GM21447 (cell line): ENCODE data around the gene MRPL4.
"Not testable (repeated sequence)": the region's sequence is repeated elsewhere in the genome, so short reads cannot be mapped to it uniquely, and the experiment has no call there.

Experiments
- ATAC-seq: cut with Tn5 transposase; IDR thresholded peaks from one replicate; pipeline ENCODE4 v1.9.1; 2021; ENCODE audit not compliant: unreplicated experiment

MRPL4 gene

DNA sequence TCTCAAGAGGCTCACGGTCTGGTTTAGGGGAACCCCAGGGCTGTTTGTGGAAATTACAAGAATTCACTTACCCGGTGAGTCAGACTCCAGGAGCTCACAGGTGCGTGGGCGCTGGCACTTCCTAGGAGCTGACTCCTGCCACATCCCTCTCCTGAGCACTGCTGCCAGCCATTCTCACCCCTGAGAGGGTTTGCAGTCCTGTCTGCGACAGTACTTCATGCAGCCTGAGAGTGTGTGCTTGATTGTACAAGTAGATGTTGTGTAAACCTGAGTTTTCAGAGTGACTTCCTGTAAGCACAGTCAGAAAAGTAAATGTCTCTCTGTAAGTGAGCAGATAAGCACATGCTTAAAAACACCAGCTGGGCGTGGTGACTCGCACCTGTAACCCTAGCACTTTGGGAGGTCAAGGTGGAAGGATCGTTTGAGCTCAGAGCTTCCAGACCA, 8.1 kb downstream of the MRPL4 start:
- ATAC-seq = no peak

DNA sequence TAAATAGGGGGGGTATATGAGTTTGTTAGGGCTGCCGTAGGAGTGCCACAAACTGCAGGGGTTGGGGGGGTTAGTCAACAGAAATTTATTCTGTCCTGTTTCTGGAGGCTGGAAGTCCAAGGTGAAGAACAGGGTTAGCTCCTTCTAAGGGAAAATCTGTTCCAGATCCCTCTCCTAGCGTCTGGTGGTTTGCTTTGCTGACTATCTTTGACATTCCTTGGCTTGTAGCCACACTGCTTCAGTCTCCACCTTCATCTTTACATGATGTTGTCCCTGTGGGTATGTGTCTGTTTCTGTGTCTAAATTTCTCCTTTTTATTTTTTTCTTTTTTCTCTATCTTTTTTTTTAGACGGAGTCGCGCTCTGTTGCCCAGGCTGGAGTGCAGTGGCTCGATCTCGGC, 10.8 kb downstream of the MRPL4 start:
- no peak for ATAC-seq

- ATAC-seq = no peak
Observed at GRCh38 chr19:10266706-10267105, 14.7 kb downstream of the MRPL4 start.

GRCh38 chr19:10268071-10268470, 16.1 kb downstream of the MRPL4 start:
- ATAC-seq = no peak

GRCh38 chr19:10269333-10270179, 17.5 kb downstream of the MRPL4 start:
- ATAC-seq = peak; percentile 32

GRCh38 chr19:10270180-10270615, 18.2 kb downstream of the MRPL4 start:
- peak; percentile 39 for ATAC-seq

GRCh38 chr19:10270616-10271394, 18.8 kb downstream of the MRPL4 start, which contains the start of gene ICAM1:
Gene ICAM1 (plus strand): TSS chr19:10271120. CDS start chr19:10271160, 40 bp downstream.
- peak; percentile 56 for ATAC-seq

DNA sequence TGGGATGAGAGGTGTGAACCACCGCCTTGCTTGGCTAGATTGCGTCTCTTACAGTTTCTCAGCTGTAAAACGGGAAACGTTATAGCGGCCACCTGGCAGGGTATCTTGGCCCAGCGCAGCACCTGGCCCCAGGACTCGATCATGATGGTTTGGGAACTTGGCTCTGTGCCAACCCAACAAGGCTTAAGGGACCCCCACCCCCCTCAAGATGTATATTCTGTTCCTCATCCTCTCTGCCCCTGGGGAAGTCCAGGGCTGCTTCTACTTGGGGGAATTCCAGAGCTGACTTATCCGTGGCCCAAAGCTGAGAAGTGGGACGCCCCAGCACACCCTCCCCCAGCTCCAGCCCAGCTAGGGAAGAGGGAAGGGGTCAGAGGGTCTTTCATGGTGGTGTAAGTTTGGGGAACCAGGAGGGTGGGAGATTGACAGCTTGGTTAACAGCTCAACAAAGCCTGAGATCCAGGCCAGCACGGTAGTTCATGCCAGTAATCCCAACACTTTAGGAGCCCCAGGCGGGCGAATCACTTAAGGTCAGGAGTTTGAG, 19.6 kb downstream of the MRPL4 start:
- ATAC-seq = peak; percentile 25

GRCh38 chr19:10274589-10274988, 22.6 kb downstream of the MRPL4 start:
- no peak for ATAC-seq

DNA sequence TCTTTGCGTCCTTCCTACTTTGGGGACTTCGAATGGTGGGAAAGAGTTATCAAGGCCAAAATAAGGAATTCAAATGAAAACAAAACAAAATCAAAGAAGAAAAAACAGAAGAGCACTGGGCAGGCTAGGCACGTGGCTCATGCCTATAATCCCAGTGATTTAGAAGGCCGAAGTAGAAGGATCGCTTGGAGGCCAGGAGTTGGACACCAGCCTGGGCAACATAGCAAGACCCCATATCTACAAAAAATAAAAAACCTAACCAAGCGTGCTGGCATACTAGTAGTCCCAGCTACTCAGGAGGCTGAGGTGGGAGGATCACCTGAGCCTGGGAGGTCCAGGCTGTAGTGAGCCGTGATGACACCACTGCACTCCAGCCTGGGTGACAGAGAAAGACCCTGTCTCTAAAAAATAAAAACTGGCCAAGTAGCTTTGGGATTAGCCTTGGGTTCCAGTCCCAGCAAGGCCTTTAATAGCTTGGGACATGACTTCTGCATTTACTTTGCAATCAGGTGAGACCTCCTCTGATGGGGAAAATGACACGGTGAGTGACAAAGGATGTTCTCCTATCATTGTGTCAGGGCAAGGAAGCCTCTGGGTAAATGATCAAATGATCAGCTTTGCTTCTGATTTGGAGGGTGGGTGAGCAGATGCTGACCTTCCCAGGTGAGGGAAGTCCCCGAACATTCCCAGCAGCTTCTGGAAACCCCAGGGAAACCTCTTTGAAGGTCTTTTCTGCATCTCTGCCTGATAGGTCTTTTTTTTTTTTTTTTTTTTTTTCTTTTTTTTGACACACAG, 26.0 kb downstream of the MRPL4 start:
- no peak for ATAC-seq

DNA sequence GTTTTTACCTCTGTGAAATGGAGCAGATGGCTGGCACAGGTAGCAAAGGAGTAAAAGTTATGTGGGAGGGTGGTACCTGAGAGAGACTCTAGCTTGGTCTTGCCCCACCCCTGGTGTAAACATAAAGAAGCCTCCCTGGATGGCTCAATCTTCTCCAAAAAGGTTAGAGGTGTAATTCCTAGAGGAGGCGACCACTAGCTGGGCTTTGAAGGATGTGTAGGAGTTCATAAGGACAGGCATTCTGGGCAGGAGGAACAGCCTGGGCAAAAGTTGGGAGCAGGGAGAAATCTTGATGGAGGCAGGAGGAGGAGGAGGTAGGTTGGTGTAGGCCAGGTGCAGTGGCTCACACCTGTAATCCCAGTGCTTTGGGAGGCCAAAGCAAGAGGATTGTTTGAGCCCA, 26.9 kb downstream of the MRPL4 start:
- ATAC-seq = no peak

DNA sequence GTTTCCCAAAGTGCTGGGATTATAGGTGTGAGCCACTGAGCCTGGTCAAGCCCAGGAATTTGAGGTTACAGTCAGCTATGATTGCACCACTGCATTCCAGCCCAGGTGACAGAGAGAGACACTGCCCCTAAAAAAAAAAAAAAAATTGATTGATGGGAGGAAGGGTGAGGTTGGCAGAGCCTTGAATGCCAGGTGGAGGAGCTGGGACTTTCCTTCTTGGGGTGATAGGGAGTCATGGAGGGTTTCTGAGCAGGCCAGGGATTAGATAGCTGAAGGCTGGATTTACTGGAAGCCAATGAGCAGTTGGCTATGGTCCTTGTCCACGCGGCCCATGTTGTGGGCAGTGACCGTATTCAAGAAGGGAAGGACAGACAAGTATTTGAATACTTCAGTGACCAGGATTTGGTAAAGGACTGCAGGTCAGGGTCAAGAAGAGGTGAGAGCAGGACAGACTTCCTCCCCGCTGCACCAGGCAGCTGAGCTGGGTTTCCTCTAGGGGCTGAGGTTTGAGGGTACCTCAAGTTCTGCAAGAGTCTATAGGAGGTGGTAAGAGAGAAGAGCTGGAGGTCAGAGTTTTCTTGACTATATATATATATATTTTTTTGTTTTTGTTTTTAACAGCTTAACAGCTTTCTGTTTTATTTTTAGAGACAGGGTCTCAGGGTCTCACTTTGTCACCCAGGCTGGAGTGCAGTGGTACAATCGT, 27.9 kb downstream of the MRPL4 start:
- no peak for ATAC-seq

DNA sequence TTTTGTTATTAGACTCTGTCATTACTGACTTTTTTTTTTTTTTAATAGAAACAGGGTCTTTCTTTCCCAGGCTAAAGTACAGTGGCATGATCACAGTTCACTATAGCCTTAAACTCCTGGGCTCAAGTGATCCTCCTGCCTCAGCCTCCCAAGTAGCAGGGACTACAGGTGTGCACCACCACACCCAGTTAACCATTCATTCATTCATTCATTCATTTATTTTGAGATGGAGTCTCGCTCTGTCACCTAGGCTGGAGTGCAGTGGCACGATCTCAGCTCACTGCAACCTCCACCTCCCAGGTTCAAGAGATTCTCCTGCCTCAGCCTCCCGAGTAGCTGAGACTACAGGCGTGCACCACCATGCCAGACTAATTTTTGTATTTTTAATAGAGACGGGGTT, 30.0 kb downstream of the MRPL4 start:
- not testable (repeated sequence) for ATAC-seq

DNA sequence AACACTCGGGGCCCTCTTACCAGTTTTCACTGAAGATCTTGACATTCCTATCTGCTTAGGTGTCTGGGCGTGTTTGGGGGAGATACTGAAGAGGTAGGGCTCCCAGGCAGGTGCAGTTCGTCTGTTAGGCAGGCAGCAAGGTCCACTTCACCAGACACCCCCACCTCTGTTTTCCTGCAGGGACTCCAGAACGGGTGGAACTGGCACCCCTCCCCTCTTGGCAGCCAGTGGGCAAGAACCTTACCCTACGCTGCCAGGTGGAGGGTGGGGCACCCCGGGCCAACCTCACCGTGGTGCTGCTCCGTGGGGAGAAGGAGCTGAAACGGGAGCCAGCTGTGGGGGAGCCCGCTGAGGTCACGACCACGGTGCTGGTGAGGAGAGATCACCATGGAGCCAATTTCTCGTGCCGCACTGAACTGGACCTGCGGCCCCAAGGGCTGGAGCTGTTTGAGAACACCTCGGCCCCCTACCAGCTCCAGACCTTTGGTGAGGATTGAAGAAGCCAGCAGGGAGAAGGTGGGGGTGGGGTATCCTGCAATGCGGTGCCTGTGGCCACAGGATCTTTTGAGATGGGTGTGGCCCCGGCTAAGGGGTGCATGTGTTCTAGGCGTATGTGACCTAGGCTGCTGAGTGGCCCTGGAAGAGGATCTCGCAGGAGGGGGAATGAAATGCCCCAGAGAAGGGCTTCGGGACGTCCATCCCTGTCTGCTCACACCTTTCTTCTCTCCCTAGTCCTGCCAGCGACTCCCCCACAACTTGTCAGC, 31.5 kb downstream of the MRPL4 start:
- ATAC-seq = no peak

GRCh38 chr19:10284065-10284959, 32.3 kb downstream of the MRPL4 start:
- ATAC-seq = no peak

DNA sequence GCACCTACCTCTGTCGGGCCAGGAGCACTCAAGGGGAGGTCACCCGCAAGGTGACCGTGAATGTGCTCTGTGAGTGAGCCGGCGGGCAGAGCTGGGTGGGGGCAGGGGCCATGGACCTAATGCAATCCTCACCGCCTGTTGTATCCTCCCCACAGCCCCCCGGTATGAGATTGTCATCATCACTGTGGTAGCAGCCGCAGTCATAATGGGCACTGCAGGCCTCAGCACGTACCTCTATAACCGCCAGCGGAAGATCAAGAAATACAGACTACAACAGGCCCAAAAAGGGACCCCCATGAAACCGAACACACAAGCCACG, 32.9 kb downstream of the MRPL4 start:
- no peak for ATAC-seq

GRCh38 chr19:10285393-10285792, 33.4 kb downstream of the MRPL4 start:
- no peak for ATAC-seq
